KOPT-K1 (cell line): ENCODE data around the gene CNPY4.

Experiments
- H3K27ac ChIP-seq: fragments of 200-600 bp; sonication (generic); 2 replicates; pipeline ENCODE4 v1.5.1; 2016; ENCODE audit warnings: antibody characterized with exemption, mild to moderate bottlenecking, low read depth, low read length; ENCODE audit not compliant: poor library complexity, severe bottlenecking
- H3K36me3 ChIP-seq: fragments of 200-600 bp; sonication (generic); 2 replicates; pipeline ENCODE4 v1.5.1; 2017; ENCODE audit warnings: antibody characterized with exemption, mild to moderate bottlenecking, low read length, moderate library complexity; ENCODE audit not compliant: insufficient read depth
- H3K9me3 ChIP-seq: fragments of 200-600 bp; sonication (generic); 2 replicates; pipeline ENCODE4 v1.5.1; 2017; ENCODE audit warnings: antibody characterized with exemption, low read length, mild to moderate bottlenecking; ENCODE audit not compliant: insufficient read depth, poor library complexity, severe bottlenecking

Gene CNPY4

DNA sequence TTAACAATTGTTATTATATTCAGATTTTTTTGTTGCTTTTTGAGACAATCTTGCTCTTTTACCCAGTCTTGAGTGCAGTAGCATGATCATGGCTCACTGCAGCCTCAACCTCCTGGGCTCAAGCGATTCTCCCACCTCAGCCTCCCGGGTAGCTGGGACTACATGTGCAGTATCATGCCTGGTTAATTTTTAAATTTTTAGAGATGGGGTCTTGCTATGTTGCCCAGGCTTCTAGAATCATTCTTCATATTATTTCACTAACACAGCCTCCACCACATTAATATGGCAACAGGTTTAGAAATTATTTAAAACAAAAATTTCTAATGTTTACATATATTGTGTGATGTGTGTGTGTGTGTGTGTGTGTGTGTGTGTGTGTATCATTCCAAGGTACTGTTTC, 27.8 kb downstream of the CNPY4 start:
- H3K36me3 ChIP-seq = peaks cover 8% of the 10 kb centered on the region
- H3K27ac ChIP-seq = no peak overlapping the region
- H3K9me3 ChIP-seq = no peaks in the 10 kb centered on the region

DNA sequence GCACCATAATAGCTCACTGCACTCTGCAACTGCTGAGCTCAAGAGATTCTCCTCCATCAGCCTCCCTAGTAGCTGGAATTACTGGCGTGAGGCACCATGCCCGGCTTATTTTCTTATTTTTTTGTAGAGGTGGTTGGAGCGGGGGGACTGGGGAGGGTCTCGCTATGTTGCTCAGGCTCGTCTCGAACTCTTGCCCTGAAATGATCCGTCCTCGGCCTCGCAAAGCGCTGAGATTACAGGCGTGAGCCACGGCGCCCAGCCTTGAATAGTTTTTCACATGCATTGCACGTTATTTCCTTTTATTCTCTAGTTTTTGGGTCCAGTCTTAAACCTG, 28.8 kb downstream of the CNPY4 start:
- peaks cover 17% of the 10 kb centered on the region for H3K36me3 ChIP-seq
- peak overlapping the region; percentile 89 for H3K27ac ChIP-seq
- H3K9me3 ChIP-seq = no peaks in the 10 kb centered on the region

DNA sequence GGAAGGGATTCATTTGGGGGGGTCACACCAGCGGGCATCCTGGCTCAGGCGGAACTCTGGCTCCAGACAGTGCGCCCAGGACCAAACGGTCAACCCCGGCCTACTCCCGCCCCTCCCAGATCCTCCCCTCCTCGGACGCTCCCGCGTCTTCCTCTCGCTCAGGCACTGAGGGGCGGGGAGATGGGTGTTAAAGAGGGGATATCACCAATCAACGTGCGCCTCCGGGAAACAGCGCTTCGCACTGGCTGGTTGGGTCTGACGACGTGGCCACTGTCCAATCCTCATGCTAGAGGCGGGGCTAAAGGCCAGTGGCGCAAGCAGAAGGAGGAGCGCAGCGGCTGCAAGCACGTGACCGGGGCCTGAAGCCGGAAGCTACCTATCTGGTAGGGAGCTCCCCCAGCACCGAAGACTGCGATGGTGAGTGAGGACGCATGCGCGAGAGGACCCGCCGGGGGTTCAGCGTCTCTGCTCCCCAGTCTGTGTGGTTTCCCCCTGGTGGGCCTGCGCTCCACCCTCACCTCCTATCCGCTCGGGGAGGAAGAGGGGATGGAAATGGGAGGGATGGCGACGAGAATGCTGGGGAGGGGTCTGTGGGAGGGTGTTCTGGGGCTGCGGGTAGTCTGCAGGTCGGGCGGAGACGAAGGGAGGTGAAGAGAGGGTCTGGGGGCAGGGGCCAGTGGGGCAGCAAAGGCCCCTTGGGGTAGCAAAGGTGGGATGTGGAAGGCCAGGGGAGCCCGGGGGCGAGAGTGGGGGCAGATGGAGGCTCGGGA, 29.3 kb downstream of the CNPY4 start, which contains the start of gene LAMTOR4:
LAMTOR4 (plus strand) TSS at position 360 of the 770 bp plus-strand sequence; CDS start at position 415, 55 bp downstream.
- Histone ChIP-seq H3K27ac (peak within 1 kb of the TSS; percentile 89), H3K9me3 (no peaks in the 10 kb centered on the region), H3K36me3 (peaks cover 23% of the 10 kb centered on the region)

DNA sequence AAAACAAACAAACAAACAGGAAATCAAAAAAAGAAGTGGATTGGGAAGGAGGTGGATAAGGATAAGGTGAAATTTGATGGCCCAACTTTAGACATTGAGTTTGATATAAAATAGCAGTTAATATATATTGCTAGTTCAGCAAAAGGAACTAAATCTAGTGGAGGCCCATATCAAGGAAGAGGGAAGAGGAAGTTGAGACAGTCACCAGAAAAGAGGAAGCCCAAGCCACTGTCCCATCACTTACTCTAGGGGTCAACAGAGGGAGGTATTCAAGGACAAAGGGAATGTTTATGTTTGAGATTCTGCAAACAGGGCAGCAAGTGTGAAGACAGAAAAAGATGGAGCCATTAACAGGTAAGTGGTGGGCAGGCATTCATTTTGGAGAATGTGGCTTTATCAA, 33.0 kb downstream of the CNPY4 start:
- Histone ChIP-seq H3K9me3 (no peaks in the 10 kb centered on the region), H3K36me3 (peaks cover 59% of the 10 kb centered on the region), H3K27ac (no peak overlapping the region)

DNA sequence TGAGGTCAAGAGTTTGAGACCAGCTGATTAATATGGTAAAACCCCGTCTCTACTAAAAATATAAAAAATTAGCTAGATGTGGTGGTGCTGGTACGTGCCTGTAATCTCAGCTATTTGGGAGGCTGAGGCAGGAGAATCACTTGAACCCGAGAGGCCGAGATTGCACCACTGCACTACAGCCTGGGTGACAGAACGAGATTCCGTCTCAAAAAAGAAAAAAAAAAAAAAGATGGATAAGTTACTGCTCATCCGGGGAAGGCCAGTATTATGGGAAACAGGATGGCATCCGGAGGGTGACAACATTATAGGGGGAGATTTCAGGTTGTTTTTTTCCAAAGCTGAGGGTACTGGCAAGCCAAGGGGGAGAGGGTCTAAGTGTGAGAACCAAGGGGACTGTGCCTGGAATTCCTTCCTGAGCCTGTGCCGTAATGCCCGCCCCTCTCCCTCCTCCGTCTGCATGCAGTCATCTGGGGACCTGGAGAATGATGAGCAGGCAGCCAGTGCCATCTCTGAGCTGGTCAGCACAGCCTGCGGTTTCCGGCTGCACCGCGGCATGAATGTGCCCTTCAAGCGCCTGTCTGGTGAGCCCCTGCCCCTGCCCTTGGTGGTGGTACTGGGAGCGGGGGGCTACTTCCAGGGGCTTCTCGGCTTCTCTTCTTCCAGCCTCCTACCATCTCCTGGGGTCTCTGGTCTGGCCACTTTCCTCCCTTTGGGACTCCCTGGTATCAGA, 33.7 kb downstream of the CNPY4 start:
- H3K27ac ChIP-seq = no peak overlapping the region
- H3K36me3 ChIP-seq = peaks cover 61% of the 10 kb centered on the region
- no peaks in the 10 kb centered on the region for H3K9me3 ChIP-seq

DNA sequence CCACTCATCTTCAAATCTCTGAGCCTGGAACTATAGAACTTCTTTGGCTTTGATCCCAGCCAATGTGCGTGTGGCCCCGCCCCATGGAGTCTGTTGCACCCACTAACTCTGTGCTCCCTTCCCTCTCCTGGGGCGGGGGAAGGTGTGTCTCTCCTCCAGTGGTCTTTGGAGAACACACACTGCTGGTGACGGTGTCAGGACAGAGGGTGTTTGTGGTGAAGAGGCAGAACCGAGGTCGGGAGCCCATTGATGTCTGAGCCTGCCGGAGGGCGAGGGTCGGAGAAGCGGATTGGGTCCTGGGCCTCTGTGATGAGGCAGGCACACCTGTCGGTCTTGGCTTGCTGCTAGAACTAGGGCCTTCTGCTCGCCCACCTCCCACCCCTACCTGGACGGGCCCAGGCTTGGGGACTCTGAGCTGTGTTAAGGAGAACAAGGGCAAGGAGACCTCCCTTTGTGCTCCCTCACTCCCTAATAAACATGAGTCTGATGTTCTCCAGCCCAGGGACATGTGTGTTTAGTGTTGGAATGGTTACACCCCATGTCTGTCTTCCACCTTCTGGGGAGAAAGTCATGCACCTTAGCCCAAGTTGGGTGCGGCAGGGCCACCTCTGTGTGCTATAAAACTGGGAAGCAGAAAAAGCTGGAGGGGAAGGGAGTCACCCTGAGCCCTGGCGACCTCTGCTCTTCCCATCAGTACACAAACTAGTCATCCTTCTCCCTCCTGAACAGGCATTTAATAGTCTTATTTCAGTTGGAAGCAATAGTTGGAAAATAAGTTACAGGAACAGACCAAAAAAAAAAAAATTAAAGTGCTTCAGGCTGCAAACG, 34.5 kb downstream of the CNPY4 start:
- Histone ChIP-seq H3K36me3 (peaks cover 61% of the 10 kb centered on the region), H3K9me3 (no peaks in the 10 kb centered on the region), H3K27ac (no peak overlapping the region)

DNA sequence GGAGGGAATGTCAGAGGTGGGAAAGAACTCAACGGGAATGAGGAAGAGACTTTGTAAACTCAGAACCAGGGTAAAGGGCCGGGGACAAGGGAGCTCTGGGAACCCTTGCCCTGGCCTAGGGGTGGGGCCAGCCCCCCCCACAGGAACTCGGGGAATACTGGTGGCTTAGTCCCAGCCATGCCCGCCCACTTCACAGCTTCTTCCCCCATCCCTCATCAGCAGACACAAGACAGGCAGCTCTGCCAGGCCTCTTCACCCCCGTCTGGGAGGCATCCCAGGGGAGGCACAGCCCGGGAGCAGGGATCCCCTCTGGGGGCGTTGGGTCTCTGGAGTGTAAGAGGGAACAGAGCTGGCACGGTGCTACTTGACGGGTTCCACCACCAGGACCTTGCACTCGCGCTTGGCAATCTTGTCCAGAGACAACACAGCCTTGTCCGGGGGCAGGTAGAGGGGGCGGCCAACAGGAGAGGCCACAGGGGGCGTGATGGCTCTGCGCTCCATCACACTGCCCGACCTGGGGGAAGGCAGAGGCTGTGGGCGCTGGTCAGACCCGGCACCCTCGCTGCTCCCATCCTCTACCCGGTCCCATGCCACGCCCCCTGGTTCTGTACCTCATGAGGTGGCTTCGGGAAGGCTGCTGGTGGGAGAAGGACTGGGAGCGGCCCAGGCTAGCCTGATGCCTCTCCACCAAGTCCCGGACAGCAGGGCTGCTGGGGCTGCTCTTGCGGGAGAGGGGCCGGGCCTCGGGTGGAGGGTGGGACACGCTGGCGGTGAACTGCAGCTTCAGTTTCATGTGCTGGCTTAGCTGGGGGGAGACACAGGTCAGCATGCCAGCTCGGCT, 35.4 kb downstream of the CNPY4 start:
- Histone ChIP-seq H3K27ac (no peak overlapping the region), H3K9me3 (no peaks in the 10 kb centered on the region), H3K36me3 (peaks cover 61% of the 10 kb centered on the region)

DNA sequence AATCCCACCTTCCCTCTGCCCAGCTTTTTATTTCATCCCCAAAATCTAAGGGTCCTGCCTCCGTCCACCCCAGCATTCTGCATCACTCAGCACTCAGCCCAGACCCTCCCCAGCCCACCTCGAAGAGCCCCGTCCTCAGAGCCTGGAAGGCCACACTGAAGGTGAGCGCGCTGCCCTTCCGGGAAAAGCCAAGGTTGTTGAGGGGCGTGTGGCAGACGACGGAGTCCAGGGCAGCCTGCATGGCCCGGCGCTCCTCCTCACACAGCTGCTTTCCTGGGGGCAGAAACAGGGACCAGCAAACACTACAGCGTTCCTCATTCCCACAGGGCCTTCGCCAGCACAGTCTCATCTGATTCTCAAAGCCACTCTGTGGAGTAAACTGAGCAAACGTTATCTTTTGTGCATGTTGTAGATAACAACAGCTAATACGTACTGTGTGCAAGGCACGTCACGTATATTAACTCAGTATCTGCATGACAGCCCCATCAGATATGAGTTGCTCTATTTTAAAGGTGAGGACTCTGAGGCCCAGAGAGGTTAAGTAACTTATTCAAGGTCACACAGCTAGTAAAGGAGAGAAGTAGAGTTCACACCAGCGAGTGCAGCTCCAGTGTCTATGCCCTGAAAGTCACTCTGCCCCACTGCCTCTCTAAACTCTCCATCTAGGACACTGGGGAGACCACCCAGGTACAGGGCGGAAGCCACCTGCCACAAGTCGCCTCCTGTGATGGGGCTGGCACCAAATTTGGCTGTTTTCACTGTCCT, 36.3 kb downstream of the CNPY4 start:
- Histone ChIP-seq H3K36me3 (peaks cover 61% of the 10 kb centered on the region), H3K27ac (peak overlapping the region; percentile 84), H3K9me3 (no peaks in the 10 kb centered on the region)

DNA sequence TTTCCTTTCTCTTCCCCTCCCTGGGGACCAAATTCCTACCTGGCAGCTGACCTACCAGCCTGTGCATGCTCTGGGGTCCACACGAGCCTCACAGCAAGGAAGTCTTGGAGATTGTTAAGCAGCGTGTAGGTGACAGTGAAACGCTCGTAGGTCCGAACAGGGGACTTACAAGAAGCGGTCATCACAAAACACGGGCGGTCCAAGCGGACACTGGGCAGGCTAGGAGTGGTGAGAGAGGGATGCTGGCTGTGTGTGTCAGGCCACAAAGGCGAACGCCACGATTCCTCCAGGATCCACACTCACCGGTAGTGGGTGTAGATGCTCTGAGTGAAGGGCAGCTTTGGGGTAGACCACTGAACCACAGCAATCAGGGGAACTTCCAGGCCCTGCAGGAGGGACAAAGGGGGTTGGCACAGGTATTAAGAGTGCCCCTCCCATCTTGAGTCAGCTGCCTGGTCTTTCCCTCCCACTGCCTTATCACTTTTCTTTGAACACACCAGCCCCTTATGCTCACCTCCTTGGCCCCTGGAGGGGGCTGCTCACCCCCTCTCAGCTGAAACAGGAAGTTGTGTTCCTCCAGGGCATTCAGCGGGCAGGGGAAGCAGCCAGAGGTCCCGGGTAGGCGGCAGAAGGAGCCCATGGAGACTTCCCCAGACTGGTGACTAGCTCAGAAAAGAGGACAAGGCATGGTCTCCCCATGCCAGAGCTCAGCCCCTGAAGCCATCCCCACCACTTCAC, 37.1 kb downstream of the CNPY4 start:
- no peaks in the 10 kb centered on the region for H3K9me3 ChIP-seq
- peaks cover 61% of the 10 kb centered on the region for H3K36me3 ChIP-seq
- H3K27ac ChIP-seq = peak overlapping the region; percentile 84

DNA sequence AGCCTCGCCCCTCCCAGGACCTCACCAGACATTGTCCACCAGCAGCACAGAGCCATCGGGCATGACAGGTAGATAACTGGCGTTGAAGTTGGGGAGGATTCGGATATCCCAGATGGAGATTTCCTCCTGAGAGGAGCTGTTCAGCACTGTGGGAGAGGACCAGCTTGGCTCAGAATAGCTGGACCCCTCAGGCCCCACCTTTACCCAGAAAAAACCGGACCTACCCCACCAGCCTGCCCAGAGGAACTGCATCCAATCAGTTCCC, 37.6 kb downstream of the CNPY4 start:
- peaks cover 56% of the 10 kb centered on the region for H3K36me3 ChIP-seq
- H3K9me3 ChIP-seq = no peaks in the 10 kb centered on the region
- H3K27ac ChIP-seq = peak overlapping the region; percentile 84

DNA sequence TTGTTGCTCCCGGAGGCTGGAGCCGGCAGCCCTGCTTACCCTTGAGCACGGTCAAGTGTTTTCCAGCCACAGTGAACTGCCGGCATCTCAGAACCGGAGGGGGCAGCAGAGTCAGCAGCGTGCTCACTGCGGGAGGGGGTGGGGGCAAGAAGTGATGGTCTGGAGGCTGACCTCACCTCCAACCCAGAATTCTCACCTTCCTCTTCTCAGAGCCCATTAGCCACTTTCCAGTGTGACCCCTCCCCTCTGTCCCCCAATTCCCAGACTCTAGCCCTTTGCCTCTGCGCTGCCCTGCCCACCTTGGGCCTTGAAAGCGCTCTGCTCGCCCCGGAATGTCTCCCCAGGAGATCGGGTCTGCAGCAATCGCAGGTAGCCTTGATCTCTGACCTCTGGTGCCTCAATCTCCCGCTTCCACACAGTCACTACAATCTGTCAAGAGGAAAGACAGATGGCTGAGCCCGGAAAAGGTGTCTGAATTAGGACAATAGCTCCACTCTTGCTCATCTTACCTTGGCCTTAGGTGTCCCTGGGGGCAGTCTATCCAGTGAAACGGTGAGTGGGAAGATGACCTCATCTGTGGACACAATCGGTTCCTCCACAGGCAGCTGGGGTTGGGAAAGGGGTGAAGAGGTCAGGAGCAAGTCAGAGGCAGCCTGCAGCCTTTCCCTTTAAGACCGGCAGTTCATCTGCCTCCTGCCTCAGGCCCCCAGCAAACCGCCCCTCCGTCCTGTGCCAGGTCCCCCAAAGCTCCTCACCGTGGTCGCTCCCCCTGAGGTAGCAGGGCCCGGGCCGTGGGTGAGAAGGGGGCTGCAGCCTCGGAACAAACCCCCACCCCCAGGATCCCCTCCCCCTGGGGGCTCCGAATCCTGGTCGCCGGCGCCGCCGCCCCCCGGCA, 38.1 kb downstream of the CNPY4 start:
- Histone ChIP-seq H3K27ac (peak overlapping the region; percentile 84), H3K9me3 (no peaks in the 10 kb centered on the region), H3K36me3 (peaks cover 50% of the 10 kb centered on the region)

DNA sequence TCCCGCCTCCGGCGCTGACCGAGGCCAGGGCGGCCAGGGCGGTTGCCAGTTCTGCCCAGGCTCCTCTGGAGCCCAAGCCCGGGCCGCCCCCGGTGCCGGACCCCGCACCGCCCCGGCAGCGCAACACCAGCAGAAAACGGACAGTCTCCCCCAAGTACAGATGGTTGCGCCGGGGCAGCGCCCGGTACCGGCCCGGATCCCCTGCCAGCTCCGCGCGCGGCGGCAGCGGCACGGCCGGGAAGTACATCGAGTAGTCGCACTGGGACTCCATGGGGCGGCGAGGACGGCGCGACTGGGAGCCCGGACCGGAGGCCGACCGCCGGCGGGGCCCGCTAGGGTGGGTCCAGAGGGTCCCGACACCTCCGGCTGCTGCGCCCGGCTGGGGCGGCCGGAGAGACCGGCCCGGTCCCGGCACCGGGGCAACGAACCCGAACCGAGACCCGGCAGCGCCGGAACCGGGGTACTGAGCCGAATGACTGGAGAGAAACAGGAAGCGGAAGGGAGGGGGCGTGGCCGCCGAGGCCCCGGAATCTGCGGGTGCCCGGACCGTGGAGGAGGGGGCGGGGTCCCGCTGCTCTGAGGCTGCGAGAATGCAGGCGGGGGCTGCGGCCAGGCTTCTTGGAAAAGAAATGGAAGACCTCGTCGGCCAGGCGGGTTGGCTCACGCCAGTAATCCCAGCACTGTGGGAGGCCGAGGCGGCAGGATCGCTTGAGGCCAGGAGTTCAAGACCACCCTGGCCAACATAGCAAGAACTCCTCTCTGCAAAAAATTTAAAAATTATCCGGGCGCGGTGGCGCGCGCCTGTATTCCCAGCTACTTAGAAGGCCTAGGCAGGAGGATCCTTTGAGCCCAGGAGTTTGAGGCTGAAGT, 39.0 kb downstream of the CNPY4 start, which contains the start of gene TRAPPC14:
TRAPPC14 (minus strand) TSS at position 495 of the 870 bp plus-strand sequence; CDS start at position 271, 224 bp downstream.
- H3K36me3 ChIP-seq = peaks cover 41% of the 10 kb centered on the region
- H3K27ac ChIP-seq = peak within 1 kb of the TSS; percentile 84
- H3K9me3 ChIP-seq = no peaks in the 10 kb centered on the region
